ENCODE data around the gene SCAPER. TPM values are rescaled to one million over a fixed set of nuclear protein-coding genes. Genes with fewer than 3 reads are reported as not detected.

Gene SCAPER
- total RNA-seq, 2 experiments from 2014 or later = 10.4 to 22.3 TPM

DNA sequence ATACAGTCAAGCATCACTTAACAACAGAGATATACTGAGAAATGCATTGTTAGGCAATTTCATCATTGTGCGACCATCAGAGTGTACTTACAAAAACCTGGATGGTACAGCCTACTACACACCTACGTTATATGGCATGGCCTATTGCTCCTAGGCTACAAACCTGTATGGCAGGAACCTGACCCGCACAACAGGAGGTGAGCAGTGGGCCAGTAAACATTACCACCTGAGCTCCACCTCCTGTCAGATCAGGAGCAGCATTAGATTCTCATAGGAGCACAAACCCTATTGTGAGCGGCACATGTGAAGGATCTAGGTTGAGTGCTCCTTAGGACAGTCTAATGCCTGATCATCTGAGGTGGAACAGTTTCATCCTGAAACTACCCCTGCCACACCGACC lies 89.7 kb downstream of the SCAPER start:
- no peaks in the 10 kb centered on the region for H3K9me2 ChIP-seq (ENCODE audit: insufficient read depth, low read length)
- H3K4me2 ChIP-seq (ENCODE audit: low read length) = no peak overlapping the region
- H3K36me3 ChIP-seq (ENCODE audit: insufficient read depth, low read length) = no peaks in the 10 kb centered on the region
- no peak for TF ChIP-seq EZH2phosphoT487 (IDR thresholded peaks at IDR 0.05; ENCODE audit: borderline replicate concordance, low read depth, low read length)
- TF ChIP-seq, protein P1, sequence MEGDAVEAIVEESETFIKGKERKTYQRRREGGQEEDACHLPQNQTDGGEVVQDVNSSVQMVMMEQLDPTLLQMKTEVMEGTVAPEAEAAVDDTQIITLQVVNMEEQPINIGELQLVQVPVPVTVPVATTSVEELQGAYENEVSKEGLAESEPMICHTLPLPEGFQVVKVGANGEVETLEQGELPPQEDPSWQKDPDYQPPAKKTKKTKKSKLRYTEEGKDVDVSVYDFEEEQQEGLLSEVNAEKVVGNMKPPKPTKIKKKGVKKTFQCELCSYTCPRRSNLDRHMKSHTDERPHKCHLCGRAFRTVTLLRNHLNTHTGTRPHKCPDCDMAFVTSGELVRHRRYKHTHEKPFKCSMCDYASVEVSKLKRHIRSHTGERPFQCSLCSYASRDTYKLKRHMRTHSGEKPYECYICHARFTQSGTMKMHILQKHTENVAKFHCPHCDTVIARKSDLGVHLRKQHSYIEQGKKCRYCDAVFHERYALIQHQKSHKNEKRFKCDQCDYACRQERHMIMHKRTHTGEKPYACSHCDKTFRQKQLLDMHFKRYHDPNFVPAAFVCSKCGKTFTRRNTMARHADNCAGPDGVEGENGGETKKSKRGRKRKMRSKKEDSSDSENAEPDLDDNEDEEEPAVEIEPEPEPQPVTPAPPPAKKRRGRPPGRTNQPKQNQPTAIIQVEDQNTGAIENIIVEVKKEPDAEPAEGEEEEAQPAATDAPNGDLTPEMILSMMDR (conservative IDR thresholded peaks at IDR 0.05; ENCODE audit: low read length) = no peak
- H3K27ac ChIP-seq (ENCODE audit: low read depth, low read length, poor library complexity, severe bottlenecking) = no peak overlapping the region
- no peak overlapping the region for H3K4me3 ChIP-seq (ENCODE audit: low read depth, low read length, poor library complexity, severe bottlenecking)
- ChIA-PET POLR2A (no interaction called here), CTCF (ENCODE audit: unreplicated experiment) (no interaction called here)
- DNase-seq (ENCODE audit: low spot score) = no peak
- H4K20me1 ChIP-seq (ENCODE audit: insufficient read depth, low read length) = no peaks in the 10 kb centered on the region
- intact Hi-C loops (cut with micrococcal nuclease; ENCODE audit: unreplicated experiment) = no loop called here
- H3K9me3 ChIP-seq (ENCODE audit: low read length) = no peaks in the 10 kb centered on the region
- no peak overlapping the region for H2AFZ ChIP-seq (ENCODE audit: low read length)
- no peaks in the 10 kb centered on the region for H3K79me2 ChIP-seq (ENCODE audit: insufficient read depth, low read depth, low read length)
- H3K4me1 ChIP-seq (ENCODE audit: insufficient read depth, low read length, poor library complexity, severe bottlenecking) = no peaks in the 10 kb centered on the region
- BruUV-seq (replicated peaks) = no TSS peak

GRCh38 chr15:76812381-76812780 lies 92.8 kb downstream of the SCAPER start:
- no peak overlapping the region for H3K4me3 ChIP-seq (ENCODE audit: low read depth, low read length, poor library complexity, severe bottlenecking)
- H4K20me1 ChIP-seq (ENCODE audit: insufficient read depth, low read length) = no peaks in the 10 kb centered on the region
- no peak overlapping the region for H3K27ac ChIP-seq (ENCODE audit: low read depth, low read length, poor library complexity, severe bottlenecking)
- H3K79me2 ChIP-seq (ENCODE audit: insufficient read depth, low read depth, low read length) = no peaks in the 10 kb centered on the region
- no peak for TF ChIP-seq EZH2phosphoT487 (IDR thresholded peaks at IDR 0.05; ENCODE audit: borderline replicate concordance, low read depth, low read length)
- TF ChIP-seq, protein P1 (conservative IDR thresholded peaks at IDR 0.05; ENCODE audit: low read length) = no peak
- no TSS peak for BruUV-seq (replicated peaks)
- no peak for DNase-seq (ENCODE audit: low spot score)
- no peaks in the 10 kb centered on the region for H3K9me3 ChIP-seq (ENCODE audit: low read length)
- H3K4me1 ChIP-seq (ENCODE audit: insufficient read depth, low read length, poor library complexity, severe bottlenecking) = no peaks in the 10 kb centered on the region
- intact Hi-C loops (cut with micrococcal nuclease; ENCODE audit: unreplicated experiment) = no loop called here
- no peak overlapping the region for H3K4me2 ChIP-seq (ENCODE audit: low read length)
- H3K9me2 ChIP-seq (ENCODE audit: insufficient read depth, low read length) = no peaks in the 10 kb centered on the region
- H3K36me3 ChIP-seq (ENCODE audit: insufficient read depth, low read length) = no peaks in the 10 kb centered on the region
- no peak overlapping the region for H2AFZ ChIP-seq (ENCODE audit: low read length)
- CTCF ChIA-PET (ENCODE audit: unreplicated experiment) = no interaction called here
- POLR2A ChIA-PET = interaction anchor here (0.7 kb wide), 1 partner anchor 364 kb away, joined by 6 read pairs; no protein-coding TSS in a partner anchor

DNA sequence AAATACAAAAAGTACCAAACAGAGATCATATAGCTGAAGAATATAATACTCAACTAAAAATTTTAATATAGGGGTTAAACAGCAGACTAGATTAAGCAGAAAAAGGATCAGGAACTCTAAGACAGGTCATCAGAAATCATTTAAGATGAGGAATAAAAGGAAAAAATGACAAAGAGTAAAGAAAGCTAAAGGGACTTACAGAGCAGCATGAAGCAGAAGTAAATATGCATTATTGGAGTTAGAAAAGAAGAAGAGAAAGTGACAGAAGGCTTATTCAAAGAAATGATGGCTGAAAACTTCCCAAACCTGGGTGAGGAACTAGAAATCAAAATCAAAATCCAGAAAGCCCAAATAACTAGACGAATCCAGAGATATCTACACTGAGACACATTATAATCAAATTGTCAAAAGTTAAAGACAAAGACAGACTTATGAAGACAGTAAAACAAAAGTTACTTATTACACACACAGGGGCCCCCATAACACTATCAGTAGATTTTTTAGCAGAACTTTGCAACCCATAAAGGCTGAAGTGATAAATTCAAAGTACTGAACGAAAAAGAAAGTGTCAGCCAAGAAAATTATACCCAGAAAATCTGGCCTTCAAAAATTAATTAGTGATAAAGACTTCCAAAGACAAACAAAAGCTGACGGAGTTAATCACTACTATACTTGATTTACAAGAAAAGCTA lies 95.6 kb downstream of the SCAPER start:
- ChIA-PET CTCF (ENCODE audit: unreplicated experiment) (no interaction called here), POLR2A (no interaction called here)
- Histone ChIP-seq H3K36me3 (ENCODE audit: insufficient read depth, low read length) (no peaks in the 10 kb centered on the region), H3K27ac (ENCODE audit: low read depth, low read length, poor library complexity, severe bottlenecking) (no peak overlapping the region), H3K9me2 (ENCODE audit: insufficient read depth, low read length) (no peaks in the 10 kb centered on the region), H3K79me2 (ENCODE audit: insufficient read depth, low read depth, low read length) (no peaks in the 10 kb centered on the region), H3K4me2 (ENCODE audit: low read length) (no peak overlapping the region), H3K4me1 (ENCODE audit: insufficient read depth, low read length, poor library complexity, severe bottlenecking) (no peaks in the 10 kb centered on the region), H2AFZ (ENCODE audit: low read length) (no peak overlapping the region), H3K9me3 (ENCODE audit: low read length) (no peaks in the 10 kb centered on the region), H3K4me3 (ENCODE audit: low read depth, low read length, poor library complexity, severe bottlenecking) (no peak overlapping the region), H4K20me1 (ENCODE audit: insufficient read depth, low read length) (no peaks in the 10 kb centered on the region)
- intact Hi-C loops (cut with micrococcal nuclease; ENCODE audit: unreplicated experiment) = no loop called here
- DNase-seq (ENCODE audit: low spot score) = no peak
- TF ChIP-seq EZH2phosphoT487 (IDR thresholded peaks at IDR 0.05; ENCODE audit: borderline replicate concordance, low read depth, low read length) = no peak
- TF ChIP-seq, protein P1 (conservative IDR thresholded peaks at IDR 0.05; ENCODE audit: low read length) = no peak
- BruUV-seq (replicated peaks) = no TSS peak

Measured in OCI-LY7 (cell line).